Activated T-helper 1 cell treated with anti-CD3 and anti-CD28 coated beads, Interleukin-12 subunit alpha, Interleukin-12 subunit beta, Interleukin-2, Interleukin-4 antibody, amounts not matched to agents 30 ng/mL and 10 ng/mL and 1 ng/mL, durations not matched to agents 14 hours and 24 hours and 36 hours (primary cell): ENCODE results near the gene ELP5. TPM values are rescaled to one million over a fixed set of nuclear protein-coding genes. Genes with fewer than 3 reads are reported as not detected.

Source experiments
- DNase-seq: peaks from one replicate; pipeline ENCODE4 v3.0.0; 2021; ENCODE audit warnings: low spot score
- H3K27ac Mint-ChIP-seq: one replicate; pipeline ENCODE4 v1.8.0; 2021; ENCODE audit warnings: mild to moderate bottlenecking, mixed read lengths
- H3K27me3 Mint-ChIP-seq: one replicate; pipeline ENCODE4 v1.8.0; 2022; ENCODE audit warnings: mild to moderate bottlenecking, moderate library complexity, mixed read lengths; ENCODE audit not compliant: insufficient read depth
- H3K36me3 Mint-ChIP-seq: one replicate; pipeline ENCODE4 v1.8.0; 2021; ENCODE audit warnings: low read depth, mixed read lengths
- H3K4me1 Mint-ChIP-seq: one replicate; pipeline ENCODE4 v1.8.0; 2021; ENCODE audit warnings: low read depth, mixed read lengths
- H3K4me3 Mint-ChIP-seq: one replicate; pipeline ENCODE4 v1.8.0; 2021; ENCODE audit warnings: mild to moderate bottlenecking, moderate library complexity, mixed read lengths
- H3K9me3 Mint-ChIP-seq: one replicate; pipeline ENCODE4 v1.8.0; 2021; ENCODE audit warnings: mixed read lengths
- intact Hi-C: fragments of 100-400 bp; cut with micrococcal nuclease; formaldehyde crosslinking; loops from one replicate; pipeline ENCODE4 v1.15.1; 2024
- total RNA-seq: library from RNA; stranded (reverse); gene quantifications from 2 replicates; pipeline ENCODE4 v1.2.3, GENCODE V29; 2022

The ELP5 gene
- total RNA-seq, 1 donor from 2014 or later = 73.6 TPM

GRCh38 chr17:7214300-7215135, 37.5 kb upstream of the ELP5 start:
- H3K27ac Mint-ChIP-seq = peak overlapping the region; percentile 98
- peaks cover under 1% of the 10 kb centered on the region for H3K36me3 Mint-ChIP-seq
- peaks cover 14% of the 10 kb centered on the region for H3K27me3 Mint-ChIP-seq
- intact Hi-C loops = loop anchor here (1.0 to 10.0 kb wide), 11 partner anchors 9 to 1810 kb away; partner anchors contain the start of genes DVL2, EIF5A, ELP5 and NTN1
- peak overlapping the region; percentile 91 for H3K4me3 Mint-ChIP-seq
- peak; percentile 99 for DNase-seq
- peaks cover 55% of the 10 kb centered on the region for H3K4me1 Mint-ChIP-seq
- H3K9me3 Mint-ChIP-seq = no peaks in the 10 kb centered on the region

- peak overlapping the region; percentile 91 for H3K4me3 Mint-ChIP-seq
- H3K27me3 Mint-ChIP-seq = peaks cover 10% of the 10 kb centered on the region
- H3K4me1 Mint-ChIP-seq = peaks cover 55% of the 10 kb centered on the region
- no peak for DNase-seq
- H3K27ac Mint-ChIP-seq = peak overlapping the region; percentile 98
- H3K9me3 Mint-ChIP-seq = no peaks in the 10 kb centered on the region
- intact Hi-C loops = loop anchor here (1.0 to 10.0 kb wide), 7 partner anchors 19 to 1810 kb away; partner anchors contain the start of genes DVL2, ELP5, NTN1 and POLR2A
- H3K36me3 Mint-ChIP-seq = peaks cover 2% of the 10 kb centered on the region
These were observed 36.8 kb upstream of the ELP5 start for GRCh38 chr17:7215136-7215638.

- Mint-ChIP-seq H3K36me3 (peaks cover 2% of the 10 kb centered on the region), H3K4me1 (peaks cover 58% of the 10 kb centered on the region), H3K27me3 (peaks cover 9% of the 10 kb centered on the region), H3K4me3 (peak overlapping the region; percentile 91), H3K9me3 (no peaks in the 10 kb centered on the region), H3K27ac (peak overlapping the region; percentile 81)
- intact Hi-C loops = loop anchor here (1.0 to 10.0 kb wide), 7 partner anchors 19 to 1809 kb away; partner anchors contain the start of genes DVL2, ELP5, NTN1 and POLR2A
- DNase-seq = no peak
These were observed 36.3 kb upstream of the ELP5 start for GRCh38 chr17:7215652-7216180.

- no peak for DNase-seq
- intact Hi-C loops = loop anchor here (10.0 kb wide), 1 partner anchor 1808 kb away; the partner anchor contains the start of gene NTN1
- peaks cover 65% of the 10 kb centered on the region for H3K4me1 Mint-ChIP-seq
- H3K27ac Mint-ChIP-seq = peak overlapping the region; percentile 81
- H3K27me3 Mint-ChIP-seq = peaks cover 9% of the 10 kb centered on the region
- H3K9me3 Mint-ChIP-seq = no peaks in the 10 kb centered on the region
- peak overlapping the region; percentile 82 for H3K4me3 Mint-ChIP-seq
- H3K36me3 Mint-ChIP-seq = peaks cover 6% of the 10 kb centered on the region
These were observed 35.5 kb upstream of the ELP5 start for GRCh38 chr17:7216242-7217112.

GRCh38 chr17:7217113-7217987, 34.7 kb upstream of the ELP5 start:
- intact Hi-C loops = loop anchor here (10.0 kb wide), 1 partner anchor 1807 kb away; the partner anchor contains the start of gene NTN1
- peaks cover 8% of the 10 kb centered on the region for H3K36me3 Mint-ChIP-seq
- peaks cover 4% of the 10 kb centered on the region for H3K27me3 Mint-ChIP-seq
- DNase-seq = no peak
- H3K27ac Mint-ChIP-seq = peak overlapping the region; percentile 75
- H3K4me3 Mint-ChIP-seq = peak overlapping the region; percentile 82
- H3K9me3 Mint-ChIP-seq = no peaks in the 10 kb centered on the region
- peaks cover 73% of the 10 kb centered on the region for H3K4me1 Mint-ChIP-seq

GRCh38 chr17:7218166-7218565, 33.8 kb upstream of the ELP5 start:
- Mint-ChIP-seq H3K4me1 (peaks cover 72% of the 10 kb centered on the region), H3K36me3 (peaks cover 8% of the 10 kb centered on the region), H3K9me3 (no peaks in the 10 kb centered on the region), H3K27me3 (peaks cover 3% of the 10 kb centered on the region), H3K4me3 (peak overlapping the region; percentile 76), H3K27ac (peak overlapping the region; percentile 75)
- no peak for DNase-seq
- intact Hi-C loops = loop anchor here (2.0 to 10.0 kb wide), 2 partner anchors 13 to 1807 kb away; partner anchors contain the start of gene NTN1

- H3K4me3 Mint-ChIP-seq = peak overlapping the region; percentile 96
- peaks cover 13% of the 10 kb centered on the region for H3K36me3 Mint-ChIP-seq
- H3K27ac Mint-ChIP-seq = peak overlapping the region; percentile 31
- peaks cover 66% of the 10 kb centered on the region for H3K4me1 Mint-ChIP-seq
- peaks cover 3% of the 10 kb centered on the region for H3K27me3 Mint-ChIP-seq
- DNase-seq = no peak
- intact Hi-C loops = loop anchor here (1.0 to 10.0 kb wide), 5 partner anchors 14 to 1806 kb away; partner anchors contain the start of genes DVL2, ELP5 and NTN1
- no peaks in the 10 kb centered on the region for H3K9me3 Mint-ChIP-seq
These were observed 33.3 kb upstream of the ELP5 start for GRCh38 chr17:7218758-7219157.

GRCh38 chr17:7219229-7219811, 32.7 kb upstream of the ELP5 start:
- peaks cover 61% of the 10 kb centered on the region for H3K4me1 Mint-ChIP-seq
- H3K27ac Mint-ChIP-seq = peak overlapping the region; percentile 96
- intact Hi-C loops = loop anchor here (1.0 to 10.0 kb wide), 5 partner anchors 15 to 1805 kb away; partner anchors contain the start of genes DVL2, ELP5 and NTN1
- H3K4me3 Mint-ChIP-seq = peak overlapping the region; percentile 96
- peaks cover 3% of the 10 kb centered on the region for H3K27me3 Mint-ChIP-seq
- DNase-seq = no peak
- H3K9me3 Mint-ChIP-seq = no peaks in the 10 kb centered on the region
- H3K36me3 Mint-ChIP-seq = peaks cover 17% of the 10 kb centered on the region

- intact Hi-C loops = loop anchor here (1.0 to 10.0 kb wide), 5 partner anchors 14 to 1805 kb away; partner anchors contain the start of genes DVL2, ELP5 and NTN1
- Mint-ChIP-seq H3K4me1 (peaks cover 54% of the 10 kb centered on the region), H3K4me3 (peak within 1 kb of the TSS; percentile 96), H3K9me3 (no peaks in the 10 kb centered on the region), H3K27me3 (peaks cover 2% of the 10 kb centered on the region), H3K27ac (peak within 1 kb of the TSS; percentile 96), H3K36me3 (peaks cover 17% of the 10 kb centered on the region)
- DNase-seq = peak; percentile 74
These were observed 32.0 kb upstream of the ELP5 start, which contains the start of the genes ACADVL and DLG4 for GRCh38 chr17:7219812-7220592. Gene ACADVL (plus strand): TSS chr17:7219938. CDS start chr17:7219985, 47 bp downstream. Gene DLG4 (minus strand): TSS chr17:7219836.

GRCh38 chr17:7220593-7221277, 31.3 kb upstream of the ELP5 start:
- H3K36me3 Mint-ChIP-seq = peaks cover 20% of the 10 kb centered on the region
- H3K4me1 Mint-ChIP-seq = peaks cover 49% of the 10 kb centered on the region
- H3K4me3 Mint-ChIP-seq = peak overlapping the region; percentile 96
- peak; percentile 34 for DNase-seq
- intact Hi-C loops = loop anchor here (1.0 kb wide), 1 partner anchor 76 kb away; no protein-coding TSS in a partner anchor
- H3K27ac Mint-ChIP-seq = peak overlapping the region; percentile 89
- H3K9me3 Mint-ChIP-seq = no peaks in the 10 kb centered on the region
- peaks cover 2% of the 10 kb centered on the region for H3K27me3 Mint-ChIP-seq
